GM18508 (cell line): Measurements from ENCODE around the gene SH3RF1.

Experiments
- ATAC-seq: cut with Tn5 transposase; IDR thresholded peaks from one replicate; pipeline ENCODE4 v1.9.1; 2021; ENCODE audit warnings: moderate number of reproducible peaks; ENCODE audit not compliant: insufficient read depth, unreplicated experiment

The SH3RF1 gene

GRCh38 chr4:169233691-169234090 is 37.1 kb downstream of the SH3RF1 start:
- no peak for ATAC-seq

GRCh38 chr4:169231647-169232262 is 39.0 kb downstream of the SH3RF1 start:
- no peak for ATAC-seq

GRCh38 chr4:169229571-169230028 is 41.2 kb downstream of the SH3RF1 start:
- ATAC-seq, result no peak

- no peak for ATAC-seq
Measured at GRCh38 chr4:169228076-169228475, 42.7 kb downstream of the SH3RF1 start.

GRCh38 chr4:169226565-169226964 is 44.2 kb downstream of the SH3RF1 start:
- ATAC-seq, result no peak

GRCh38 chr4:169225812-169226211 is 44.9 kb downstream of the SH3RF1 start:
- ATAC-seq, result no peak

GRCh38 chr4:169225058-169225751 is 45.6 kb downstream of the SH3RF1 start:
- ATAC-seq, result no peak

- no peak for ATAC-seq
Measured at GRCh38 chr4:169222761-169223160, 48.0 kb downstream of the SH3RF1 start.

GRCh38 chr4:169221662-169222061 is 49.1 kb downstream of the SH3RF1 start:
- ATAC-seq, result no peak

- no peak for ATAC-seq
Measured at GRCh38 chr4:169220854-169221411, 49.8 kb downstream of the SH3RF1 start.

GRCh38 chr4:169220447-169220846 is 50.3 kb downstream of the SH3RF1 start:
- ATAC-seq, result no peak

GRCh38 chr4:169219440-169219839 is 51.3 kb downstream of the SH3RF1 start:
- no peak for ATAC-seq

GRCh38 chr4:169215656-169216055 is 55.1 kb downstream of the SH3RF1 start:
- ATAC-seq, result no peak

GRCh38 chr4:169212981-169213380 is 57.8 kb downstream of the SH3RF1 start:
- ATAC-seq, result no peak

GRCh38 chr4:169210504-169211118 is 60.1 kb downstream of the SH3RF1 start:
- ATAC-seq, result peak; percentile 89

- no peak for ATAC-seq
Measured at GRCh38 chr4:169209388-169209883, 61.3 kb downstream of the SH3RF1 start.

GRCh38 chr4:169208516-169208915 is 62.2 kb downstream of the SH3RF1 start:
- ATAC-seq, result no peak

GRCh38 chr4:169208090-169208455 is 62.7 kb downstream of the SH3RF1 start:
- ATAC-seq, result no peak

- ATAC-seq, result no peak
Measured at GRCh38 chr4:169207436-169208089, 63.2 kb downstream of the SH3RF1 start.

GRCh38 chr4:169205744-169206080 is 65.0 kb downstream of the SH3RF1 start:
- no peak for ATAC-seq
